ENCODE measurements around the gene VPS51. TPM values are rescaled to one million over a fixed set of nuclear protein-coding genes. Genes with fewer than 3 reads are reported as not detected.

Gene VPS51
- total RNA-seq, 1 experiment from 2014 or later = 89.5 TPM

- TF ChIP-seq ZNF274 (IDR thresholded peaks at IDR 0.05; ENCODE audit: low read depth, low read length) (no peak), EZH2 (IDR thresholded peaks at IDR 0.05) (no peak), TCF7L2 (IDR thresholded peaks at IDR 0.05; ENCODE audit: borderline replicate concordance, extremely low read depth, insufficient read depth, insufficient read length) (peak; percentile 60), CEBPB (IDR thresholded peaks at IDR 0.05; ENCODE audit: low read depth) (no peak), ZFX (IDR thresholded peaks at IDR 0.05) (peak; percentile 92), SRF (IDR thresholded peaks at IDR 0.05; ENCODE audit: low read depth) (peak; percentile 88), JUND (IDR thresholded peaks at IDR 0.05) (no peak), RAD21 (IDR thresholded peaks at IDR 0.05; ENCODE audit: low read depth) (no peak)
Measured at GRCh38 chr11:65095974-65096806, at the start of gene VPS51 (continued).

DNA sequence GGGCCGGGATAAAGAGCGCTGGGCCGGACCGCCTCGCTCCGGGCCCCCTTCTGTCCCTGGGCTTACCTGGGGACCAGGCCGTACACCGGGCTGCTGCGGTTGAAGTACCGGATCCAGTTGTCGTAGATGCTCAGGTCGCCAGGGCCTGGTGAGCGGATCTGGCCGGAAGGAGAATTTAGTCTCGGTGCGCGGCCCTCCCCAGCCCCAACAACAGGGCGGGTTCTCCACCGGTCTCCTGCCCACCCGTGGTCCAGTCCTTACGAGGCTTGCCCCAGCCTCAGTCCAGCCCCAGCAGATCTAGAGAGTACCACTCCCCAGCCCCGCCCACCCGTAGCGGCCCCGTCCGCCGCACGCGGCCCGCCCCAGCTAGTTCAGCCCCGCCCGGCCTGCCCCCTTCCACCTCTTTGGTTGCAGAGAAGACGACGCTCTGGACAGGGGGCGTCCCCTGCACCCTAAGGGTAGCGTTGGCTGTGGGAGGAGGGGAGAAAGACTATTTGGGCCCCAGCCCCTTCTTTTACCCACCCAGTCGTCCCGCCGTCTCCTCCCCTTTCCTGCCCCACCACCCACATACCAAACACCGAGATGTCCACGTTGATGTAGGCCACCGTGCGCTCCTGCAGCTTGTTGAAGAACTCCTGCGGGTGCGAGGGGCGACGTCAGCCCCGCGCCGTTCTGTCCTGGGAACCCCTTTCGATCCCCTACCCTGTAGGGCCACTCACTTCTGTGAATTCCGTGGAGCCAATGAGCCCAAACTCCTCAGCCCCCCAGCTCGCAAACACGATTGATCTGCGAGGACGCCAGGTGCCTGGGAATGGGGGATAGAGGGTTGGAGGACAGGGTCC is 48.2 kb upstream of the VPS51 start:
- Histone ChIP-seq H3K4me1 (ENCODE audit: control insufficient read depth in 1 of 2, insufficient read depth in 2 of 2, low read length in 2 of 2) (peaks cover 10 to 24% of the 10 kb centered on the region in 2 experiments), H3K4me2 (ENCODE audit: low read length) (no peak overlapping the region), H4K20me1 (ENCODE audit: insufficient read depth) (no peaks in the 10 kb centered on the region), H3K36me3 (ENCODE audit: control insufficient read depth in 1 of 2, insufficient read depth in 2 of 2, low read length in 2 of 2) (peaks cover 2 to 8% of the 10 kb centered on the region in 2 experiments; a peak in 2 of 4 replicates), H2AFZ (ENCODE audit: low read depth, low read length, poor library complexity, severe bottlenecking) (no peak overlapping the region), H3K9ac (ENCODE audit: low read length) (no peak overlapping the region), H3K27ac (ENCODE audit: low read depth, low read length) (no peak overlapping the region), H3K79me2 (ENCODE audit: insufficient read depth, low read length) (peaks cover 12% of the 10 kb centered on the region), H3K4me3 (replicated peaks in 1 of 2; ENCODE audit: low read depth in 1 of 2, low read length in 2 of 2) (no peak overlapping the region), H3K27me3 (ENCODE audit: insufficient read depth, low read length) (no peaks in the 10 kb centered on the region), H3K9me3 (ENCODE audit: control insufficient read depth in 1 of 2, insufficient read depth in 1 of 2, low read depth in 1 of 2, low read length in 2 of 2) (no peaks in the 10 kb centered on the region), H3K9me2 (ENCODE audit: insufficient read depth) (no peaks in the 10 kb centered on the region)
- RAD21 ChIA-PET (ENCODE audit: low non-redundant PET in 1 of 2, low total read pairs in 2 of 2, uncharacterized antibody in 2 of 2, unreplicated experiment in 2 of 2) = no interaction called here
- BruUV-seq (replicated peaks) = no TSS peak
- ATAC-seq (no peak), DNase-seq (ENCODE audit: low read depth, low spot score) (no peak)
- intact Hi-C loops (cut with micrococcal nuclease) = no loop called here
- TF ChIP-seq JUND (IDR thresholded peaks at IDR 0.05) (no peak), EZH2phosphoT487 (IDR thresholded peaks at IDR 0.05; ENCODE audit: borderline replicate concordance) (no peak), RAD21 (IDR thresholded peaks at IDR 0.05; ENCODE audit: low read depth) (no peak)
- CTCF ChIA-PET = no interaction called here
- POLR2A ChIA-PET = no interaction called here

All from HCT116 (cell line).